Loucy (cell line): ENCODE results near the gene SREK1IP1.

Source experiments
- H2AFZ ChIP-seq: fragments of 200-600 bp; sonication (generic); 2 replicates; pipeline ENCODE4 v1.6.0; 2016; ENCODE audit warnings: antibody characterized with exemption, mild to moderate bottlenecking, low read length, moderate library complexity
- H3F3A ChIP-seq: fragments of 200-600 bp; 2 replicates; pipeline ENCODE4 v1.6.0; 2016; ENCODE audit warnings: antibody characterized with exemption, low read depth, mild to moderate bottlenecking
- H3K27me3 ChIP-seq: fragments of 200-600 bp; sonication (generic); 2 replicates; pipeline ENCODE4 v1.6.1; 2014; ENCODE audit warnings: low read length, mild to moderate bottlenecking; ENCODE audit not compliant: insufficient read depth, poor library complexity, severe bottlenecking
- H3K36me3 ChIP-seq: fragments of 200-600 bp; sonication (generic); 2 replicates; pipeline ENCODE4 v1.6.1; 2016; ENCODE audit warnings: low read length; ENCODE audit not compliant: insufficient read depth
- H3K4me1 ChIP-seq: fragments of 200-600 bp; sonication (generic); 2 replicates; pipeline ENCODE4 v1.5.1; 2014; ENCODE audit warnings: low read length, mild to moderate bottlenecking; ENCODE audit not compliant: insufficient read depth, poor library complexity, severe bottlenecking
- H3K4me2 ChIP-seq: fragments of 200-600 bp; sonication (generic); 2 replicates; pipeline ENCODE4 v1.6.0; 2014; ENCODE audit warnings: antibody characterized with exemption, low read length, low read depth, mild to moderate bottlenecking; ENCODE audit not compliant: poor library complexity, severe bottlenecking
- H3K4me3 ChIP-seq: fragments of 200-600 bp; sonication (generic); 2 replicates; pipeline ENCODE4 v1.5.1; 2014; ENCODE audit warnings: low read length, mild to moderate bottlenecking, mixed read lengths; ENCODE audit not compliant: poor library complexity, severe bottlenecking
- H3K79me2 ChIP-seq: fragments of 200-600 bp; sonication (generic); 2 replicates; pipeline ENCODE4 v1.6.1; 2014; ENCODE audit warnings: low read length; ENCODE audit not compliant: insufficient read depth
- H3K9ac ChIP-seq: fragments of 200-600 bp; sonication (generic); 2 replicates; pipeline ENCODE4 v1.6.0; 2014; ENCODE audit warnings: mild to moderate bottlenecking, low read depth, low read length, moderate library complexity; ENCODE audit not compliant: poor library complexity, severe bottlenecking
- H3K9me2 ChIP-seq: fragments of 200-600 bp; sonication (generic); replicated peaks from 2 replicates; pipeline ENCODE4 v1.6.1; 2016; ENCODE audit warnings: low read depth, low read length, mixed read lengths
- H3K9me3 ChIP-seq: fragments of 200-600 bp; sonication (generic); 2 replicates; pipeline ENCODE4 v1.6.1; 2014; ENCODE audit warnings: mild to moderate bottlenecking, antibody characterized with exemption, low read length, low read depth; ENCODE audit not compliant: insufficient read depth
- H4K20me1 ChIP-seq: fragments of 200-600 bp; sonication (generic); 2 replicates; pipeline ENCODE4 v1.6.0; 2014; ENCODE audit warnings: antibody characterized with exemption, low read length, mild to moderate bottlenecking; ENCODE audit not compliant: insufficient read depth, poor library complexity, severe bottlenecking
- EZH2phosphoT487 ChIP-seq: fragments of 200-600 bp; IDR thresholded peaks from 2 replicates; pipeline ENCODE4 v1.6.1; 2018; ENCODE audit warnings: antibody characterized with exemption, mild to moderate bottlenecking, moderate library complexity, borderline replicate concordance
- TF ChIP-seq, protein P1 (sequence below): fragments of 200-600 bp; sonication (generic); conservative IDR thresholded peaks from 2 replicates; pipeline ENCODE4 v1.5.1; 2014; ENCODE audit warnings: mild to moderate bottlenecking, antibody characterized with exemption, low read length

SREK1IP1 gene

DNA sequence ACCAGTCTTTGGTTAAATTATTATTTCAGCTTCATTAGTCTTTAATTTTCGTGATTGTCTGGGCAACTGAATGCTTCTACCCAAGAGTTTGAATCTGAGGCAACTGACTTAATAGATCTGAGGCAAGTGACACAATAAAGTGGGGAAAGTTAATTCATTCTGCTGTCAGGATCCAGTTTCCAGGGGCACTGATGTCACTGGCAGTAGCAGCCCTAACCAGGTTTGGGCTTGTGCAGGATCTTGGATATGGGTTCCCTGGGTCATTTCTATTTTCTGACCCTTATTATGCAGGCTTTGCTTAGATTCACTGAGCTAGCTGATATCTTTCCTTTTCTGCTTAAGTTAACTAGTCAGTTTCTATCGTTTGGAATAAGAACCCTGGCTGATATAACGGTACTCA is 9.6 kb downstream of the SREK1IP1 start:
- no peak for TF ChIP-seq EZH2phosphoT487
- TF ChIP-seq, protein P1, sequence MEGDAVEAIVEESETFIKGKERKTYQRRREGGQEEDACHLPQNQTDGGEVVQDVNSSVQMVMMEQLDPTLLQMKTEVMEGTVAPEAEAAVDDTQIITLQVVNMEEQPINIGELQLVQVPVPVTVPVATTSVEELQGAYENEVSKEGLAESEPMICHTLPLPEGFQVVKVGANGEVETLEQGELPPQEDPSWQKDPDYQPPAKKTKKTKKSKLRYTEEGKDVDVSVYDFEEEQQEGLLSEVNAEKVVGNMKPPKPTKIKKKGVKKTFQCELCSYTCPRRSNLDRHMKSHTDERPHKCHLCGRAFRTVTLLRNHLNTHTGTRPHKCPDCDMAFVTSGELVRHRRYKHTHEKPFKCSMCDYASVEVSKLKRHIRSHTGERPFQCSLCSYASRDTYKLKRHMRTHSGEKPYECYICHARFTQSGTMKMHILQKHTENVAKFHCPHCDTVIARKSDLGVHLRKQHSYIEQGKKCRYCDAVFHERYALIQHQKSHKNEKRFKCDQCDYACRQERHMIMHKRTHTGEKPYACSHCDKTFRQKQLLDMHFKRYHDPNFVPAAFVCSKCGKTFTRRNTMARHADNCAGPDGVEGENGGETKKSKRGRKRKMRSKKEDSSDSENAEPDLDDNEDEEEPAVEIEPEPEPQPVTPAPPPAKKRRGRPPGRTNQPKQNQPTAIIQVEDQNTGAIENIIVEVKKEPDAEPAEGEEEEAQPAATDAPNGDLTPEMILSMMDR: no peak

DNA sequence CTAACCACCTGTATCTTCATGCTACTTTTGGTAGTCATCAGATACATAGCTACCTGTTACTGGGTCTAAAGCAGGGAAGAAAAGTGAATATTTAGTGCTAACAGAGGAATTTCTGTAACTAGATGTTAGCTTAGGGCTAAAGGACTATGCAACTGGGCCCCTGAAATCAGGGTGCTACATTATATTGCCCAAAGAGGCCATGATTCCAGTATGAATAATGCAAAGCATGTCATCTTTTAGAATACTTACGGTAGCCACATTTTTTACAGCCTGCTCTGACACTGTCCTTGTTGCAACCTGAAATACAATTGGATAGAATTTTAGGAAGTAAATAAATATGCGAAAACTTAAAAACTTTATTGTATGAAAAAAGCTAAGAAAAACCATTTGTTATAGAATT is 14.4 kb downstream of the SREK1IP1 start:
- Histone ChIP-seq H2AFZ (no peak overlapping the region), H3K4me2 (no peak overlapping the region), H4K20me1 (peaks cover 13% of the 10 kb centered on the region), H3K9me3 (no peaks in the 10 kb centered on the region), H3K9me2 (no peaks in the 10 kb centered on the region), H3F3A (no peaks in the 10 kb centered on the region), H3K79me2 (peaks cover 28% of the 10 kb centered on the region), H3K27me3 (no peaks in the 10 kb centered on the region), H3K36me3 (peaks cover 15% of the 10 kb centered on the region), H3K9ac (no peak overlapping the region), H3K4me1 (no peaks in the 10 kb centered on the region), H3K4me3 (no peak overlapping the region)
- TF ChIP-seq, protein P1: no peak
- no peak for TF ChIP-seq EZH2phosphoT487

More for the DNA sequence above, 9.6 kb downstream of the SREK1IP1 start:
- H3K9me2 ChIP-seq: no peaks in the 10 kb centered on the region
- H3F3A ChIP-seq: no peaks in the 10 kb centered on the region
- peaks cover 22% of the 10 kb centered on the region for H4K20me1 ChIP-seq
- H3K9me3 ChIP-seq: no peaks in the 10 kb centered on the region
- no peaks in the 10 kb centered on the region for H3K27me3 ChIP-seq
- H3K4me2 ChIP-seq: peak overlapping the region; percentile 6
- no peak overlapping the region for H2AFZ ChIP-seq
- H3K4me1 ChIP-seq: peaks cover 16% of the 10 kb centered on the region
- no peak overlapping the region for H3K4me3 ChIP-seq
- H3K9ac ChIP-seq: no peak overlapping the region
- peaks cover 67% of the 10 kb centered on the region for H3K79me2 ChIP-seq
- H3K36me3 ChIP-seq: 0 out of 2 replicates have a peak, but pooled peaks cover 3% of the 10 kb centered on the region

DNA sequence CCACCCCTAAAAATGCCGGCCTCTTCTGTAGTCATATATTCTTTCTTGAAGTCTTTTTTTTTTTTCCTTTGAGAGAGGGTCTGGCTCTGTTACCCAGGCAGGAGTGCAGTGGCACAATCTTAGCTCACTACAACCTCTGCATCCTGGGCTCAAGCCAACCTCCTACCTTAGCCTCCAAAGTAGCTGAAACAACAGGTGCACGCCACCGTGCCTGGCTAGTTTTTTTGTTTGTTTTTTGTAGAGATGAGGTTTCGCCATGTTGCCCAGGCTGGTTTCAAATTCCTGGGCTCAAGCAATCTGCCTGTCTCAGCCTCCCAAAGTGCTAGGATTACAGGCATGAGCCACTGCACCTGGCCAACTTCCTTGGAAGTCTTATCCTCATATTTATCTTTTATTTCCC is 19.1 kb downstream of the SREK1IP1 start:
- no peak overlapping the region for H3K9ac ChIP-seq
- H3F3A ChIP-seq: no peaks in the 10 kb centered on the region
- no peaks in the 10 kb centered on the region for H3K4me1 ChIP-seq
- peaks cover under 1% of the 10 kb centered on the region for H4K20me1 ChIP-seq
- no peak overlapping the region for H3K4me2 ChIP-seq
- H3K4me3 ChIP-seq: no peak overlapping the region
- H3K79me2 ChIP-seq: 0 out of 2 replicates have a peak, but pooled peaks cover under 1% of the 10 kb centered on the region
- no peaks in the 10 kb centered on the region for H3K27me3 ChIP-seq
- H2AFZ ChIP-seq: no peak overlapping the region
- H3K9me3 ChIP-seq: no peaks in the 10 kb centered on the region
- TF ChIP-seq, protein P1: no peak
- TF ChIP-seq EZH2phosphoT487: no peak
- H3K36me3 ChIP-seq: peaks cover 15% of the 10 kb centered on the region
- no peaks in the 10 kb centered on the region for H3K9me2 ChIP-seq
